WTC11 (cell line): ENCODE data around the gene FGR.

ENCODE experiments used
- CTCF ChIP-seq: fragments of 200-600 bp; IDR thresholded peaks from 2 replicates; pipeline ENCODE4 v1.8.0; 2022; ENCODE audit warnings: antibody characterized with exemption
- FOXJ3 ChIP-seq: sonication (generic); formaldehyde crosslinking; IDR thresholded peaks from 2 replicates; pipeline ENCODE4 v1.9.0; 2021; ENCODE audit warnings: missing genetic modification reagents, mild to moderate bottlenecking, borderline replicate concordance
- KAT7 ChIP-seq: sonication (generic); formaldehyde crosslinking; IDR thresholded peaks from 2 replicates; pipeline ENCODE4 v1.8.1; 2023; ENCODE audit warnings: missing genetic modification reagents, mild to moderate bottlenecking, borderline replicate concordance

- TF ChIP-seq CTCF (no peak), KAT7 (no peak), FOXJ3 (CRISPR knock-in tag) (no peak)
Measured at GRCh38 chr1:27664291-27664690, 29.3 kb upstream of the FGR start.
